ENCODE data around the gene ATG4B.

DNA sequence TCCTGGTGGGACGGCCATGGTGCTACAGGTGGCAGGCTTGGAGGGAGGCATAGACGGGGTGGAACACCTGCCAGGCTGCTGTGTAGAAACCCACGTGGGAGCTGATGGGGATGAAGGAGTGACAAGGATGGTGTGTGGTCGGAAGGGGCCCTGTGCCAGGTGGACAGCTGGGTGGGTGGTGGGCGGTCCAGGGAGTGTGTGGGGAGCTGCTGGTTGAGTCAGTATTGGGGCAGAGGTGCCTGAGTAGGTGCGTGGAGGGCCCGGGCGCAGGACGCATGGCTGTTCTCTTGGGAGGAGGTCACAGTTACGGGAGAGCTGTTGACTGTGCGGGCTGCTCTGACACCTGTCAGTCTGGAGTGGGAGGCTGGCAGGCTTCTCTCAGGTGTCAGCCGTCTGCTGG is 84.4 kb downstream of the ATG4B start:
- TF ChIP-seq, protein P1, sequence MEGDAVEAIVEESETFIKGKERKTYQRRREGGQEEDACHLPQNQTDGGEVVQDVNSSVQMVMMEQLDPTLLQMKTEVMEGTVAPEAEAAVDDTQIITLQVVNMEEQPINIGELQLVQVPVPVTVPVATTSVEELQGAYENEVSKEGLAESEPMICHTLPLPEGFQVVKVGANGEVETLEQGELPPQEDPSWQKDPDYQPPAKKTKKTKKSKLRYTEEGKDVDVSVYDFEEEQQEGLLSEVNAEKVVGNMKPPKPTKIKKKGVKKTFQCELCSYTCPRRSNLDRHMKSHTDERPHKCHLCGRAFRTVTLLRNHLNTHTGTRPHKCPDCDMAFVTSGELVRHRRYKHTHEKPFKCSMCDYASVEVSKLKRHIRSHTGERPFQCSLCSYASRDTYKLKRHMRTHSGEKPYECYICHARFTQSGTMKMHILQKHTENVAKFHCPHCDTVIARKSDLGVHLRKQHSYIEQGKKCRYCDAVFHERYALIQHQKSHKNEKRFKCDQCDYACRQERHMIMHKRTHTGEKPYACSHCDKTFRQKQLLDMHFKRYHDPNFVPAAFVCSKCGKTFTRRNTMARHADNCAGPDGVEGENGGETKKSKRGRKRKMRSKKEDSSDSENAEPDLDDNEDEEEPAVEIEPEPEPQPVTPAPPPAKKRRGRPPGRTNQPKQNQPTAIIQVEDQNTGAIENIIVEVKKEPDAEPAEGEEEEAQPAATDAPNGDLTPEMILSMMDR (IDR thresholded peaks at IDR 0.05; ENCODE audit: insufficient read depth, low read length, poor library complexity, severe bottlenecking), result no peak
- no peak for TF ChIP-seq EZH2phosphoT487 (conservative IDR thresholded peaks at IDR 0.05; ENCODE audit: low read length)
